GM15510 (cell line): ENCODE data around the gene PLEKHG3.

Source experiments
- POLR2A ChIP-seq: IDR thresholded peaks from 3 replicates; pipeline ENCODE4 v1.6.1; 2011; ENCODE audit warnings: borderline replicate concordance; ENCODE audit not compliant: insufficient read length; ENCODE audit errors: extremely low read depth

The PLEKHG3 gene

DNA sequence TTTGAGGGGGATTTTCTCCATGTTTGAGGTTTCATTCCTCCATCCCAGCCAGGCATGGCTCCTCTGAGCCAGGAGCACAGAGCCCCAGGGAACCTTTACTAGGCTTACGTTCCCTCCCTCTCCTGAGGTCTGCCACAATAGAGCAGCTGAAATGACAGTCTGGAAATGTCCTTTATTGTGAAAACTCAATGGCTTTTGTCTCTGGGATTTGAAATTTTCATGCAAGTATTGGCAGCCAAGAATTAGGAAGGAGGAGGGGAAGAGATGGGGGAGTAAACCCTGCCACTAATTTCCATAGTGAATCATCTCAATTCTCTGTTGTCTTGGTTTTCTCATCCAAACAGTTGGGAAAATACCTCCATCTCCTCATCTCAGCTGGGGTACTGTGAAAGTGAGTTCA, 2.6 kb upstream of the PLEKHG3 start:
- no peak for TF ChIP-seq POLR2A

DNA sequence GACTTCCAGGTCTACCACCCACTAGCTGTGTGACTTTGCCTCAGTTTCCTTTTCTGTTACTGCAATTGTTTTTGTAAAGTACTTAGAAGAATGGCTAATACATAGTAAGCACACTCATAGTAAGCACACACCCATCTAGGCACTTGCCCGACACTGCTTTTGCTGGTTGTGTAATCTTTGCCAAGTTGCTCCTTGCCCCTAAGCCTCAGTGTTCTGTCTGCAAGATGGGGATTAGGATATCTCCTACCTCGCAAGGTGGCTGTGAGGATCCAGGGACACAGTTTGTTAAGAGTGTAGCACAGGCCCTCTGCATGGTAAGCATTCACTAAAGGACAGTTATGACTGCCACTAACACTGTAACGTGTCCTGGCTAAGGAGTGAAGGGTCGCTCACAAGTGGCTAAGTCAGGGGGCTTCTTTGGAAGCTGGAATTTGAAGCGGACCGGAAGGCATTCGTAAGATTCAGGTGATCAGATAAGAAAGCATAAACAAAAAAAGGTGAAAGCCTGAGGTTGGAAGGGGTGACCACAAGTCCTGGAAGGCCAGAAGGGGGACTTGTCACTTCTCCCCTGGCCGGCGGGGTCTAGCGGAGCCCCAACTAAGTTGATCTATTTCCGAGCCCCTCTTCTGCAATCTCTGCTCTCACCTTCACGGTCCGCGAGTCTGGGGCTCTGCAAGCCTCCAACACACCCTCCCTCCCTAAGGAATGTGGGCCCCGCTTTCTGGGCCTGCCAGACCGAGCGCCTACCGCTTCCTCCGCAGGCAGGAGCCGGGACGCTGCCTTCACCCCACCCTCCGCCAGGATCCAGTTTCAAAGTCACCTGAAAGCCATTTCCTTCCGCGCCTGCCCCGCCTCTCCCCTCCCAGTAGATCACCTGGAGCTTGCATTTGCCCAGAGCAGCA, 1.5 kb upstream of the PLEKHG3 start:
- TF ChIP-seq POLR2A: no peak

DNA sequence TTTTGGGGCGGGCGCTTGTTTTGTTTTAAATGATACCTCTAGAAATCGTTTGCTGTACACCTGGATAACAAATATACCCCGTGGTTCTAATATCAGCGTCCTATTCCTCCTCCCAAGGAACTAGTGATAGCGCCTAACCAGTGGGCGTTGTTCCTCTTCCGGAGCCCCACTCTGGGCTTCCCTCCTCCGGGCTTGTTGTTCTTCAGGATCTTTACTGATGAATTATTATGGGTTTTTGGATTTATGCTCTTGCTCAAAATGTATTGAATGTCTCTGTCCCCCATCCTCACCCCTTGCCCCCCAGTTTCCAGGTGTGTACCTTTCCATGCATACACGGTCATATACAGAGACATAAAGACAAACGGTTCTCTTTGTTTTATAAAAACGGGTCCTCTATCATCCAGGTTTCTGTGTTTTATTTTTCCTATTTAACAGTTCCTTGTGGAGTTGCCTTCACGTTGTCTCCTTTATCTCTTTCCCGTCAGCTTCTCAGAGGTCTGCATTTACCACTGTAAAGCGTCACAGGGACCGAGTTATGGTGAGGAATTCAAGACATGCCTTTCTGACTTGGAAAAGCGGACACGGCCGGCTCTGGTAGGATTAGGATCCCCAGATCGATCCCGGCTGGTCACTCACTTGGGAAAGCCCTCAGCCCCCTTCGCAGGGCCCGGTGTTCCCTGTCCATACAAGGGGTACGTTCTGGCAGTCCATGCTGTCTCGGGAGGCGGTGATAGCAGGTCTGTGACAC, 655 bp upstream of the PLEKHG3 start:
- no peak for TF ChIP-seq POLR2A

DNA sequence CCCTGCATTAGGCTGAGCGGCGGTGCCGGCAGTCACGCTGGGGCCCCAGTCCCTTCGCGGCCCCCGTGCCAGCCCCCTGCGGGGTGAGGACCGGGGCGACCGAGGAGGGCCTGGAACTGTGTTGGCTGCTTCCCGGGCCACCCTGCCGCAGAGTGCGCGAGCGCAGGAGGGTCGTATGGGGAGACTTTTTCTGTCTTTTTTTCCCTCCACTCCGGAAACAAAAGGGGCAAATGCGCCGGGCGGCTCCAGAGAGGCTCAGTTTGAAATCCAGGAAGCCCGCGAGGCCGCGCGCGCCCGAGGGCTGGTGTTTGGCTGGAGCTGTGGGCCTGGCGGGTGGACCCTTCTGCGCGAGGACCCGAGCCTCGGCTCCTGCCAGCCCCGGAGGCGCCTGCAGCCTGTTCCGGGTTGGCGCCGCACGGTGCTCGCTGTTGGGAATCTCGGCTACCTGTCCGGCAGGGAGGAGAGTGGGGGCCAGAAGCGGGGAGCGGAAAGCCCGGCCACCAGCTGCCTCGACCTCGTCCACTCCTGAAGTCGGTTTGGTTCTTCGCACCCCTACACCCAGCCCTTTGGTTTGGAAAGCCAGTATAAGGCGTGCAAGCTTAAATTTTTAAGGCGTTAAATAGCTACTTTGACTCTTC, 638 bp downstream of the PLEKHG3 start:
- TF ChIP-seq POLR2A: no peak

DNA sequence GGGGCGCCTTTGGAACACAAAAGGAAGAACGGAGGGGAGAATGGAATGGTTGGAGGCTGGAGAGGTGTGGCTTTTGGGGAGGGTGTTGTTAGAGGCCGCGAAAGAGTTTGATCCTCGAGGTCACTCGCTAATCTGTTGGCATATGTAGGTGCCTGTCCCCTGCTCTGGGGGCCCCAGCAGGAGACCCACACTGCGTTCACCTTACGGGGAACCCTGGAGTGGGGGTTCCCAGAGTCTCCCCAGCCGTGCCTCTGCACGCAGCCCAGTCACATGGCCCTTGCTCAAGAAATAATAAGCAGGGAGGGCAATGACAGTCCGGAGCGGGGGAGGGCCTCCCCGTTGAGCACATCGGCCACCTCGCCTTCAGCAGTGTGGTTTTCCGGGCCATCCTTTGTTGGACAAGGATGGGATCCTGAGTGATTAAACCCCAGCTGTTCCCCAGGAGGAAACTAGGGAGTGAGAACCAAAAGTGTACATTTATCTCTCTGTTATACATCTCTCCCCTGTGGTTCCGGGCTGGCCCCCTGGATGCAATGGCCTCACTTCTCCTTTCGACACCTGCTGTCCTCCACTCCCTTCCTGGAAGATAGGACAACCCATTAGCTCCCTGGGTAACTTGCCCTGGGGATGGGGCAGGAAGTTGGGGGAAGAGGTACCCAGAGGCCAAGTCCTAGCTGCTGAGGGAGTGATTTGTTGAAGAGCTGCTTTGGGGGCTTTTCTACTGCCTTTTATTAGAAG, 1.3 kb downstream of the PLEKHG3 start:
- TF ChIP-seq POLR2A: no peak

DNA sequence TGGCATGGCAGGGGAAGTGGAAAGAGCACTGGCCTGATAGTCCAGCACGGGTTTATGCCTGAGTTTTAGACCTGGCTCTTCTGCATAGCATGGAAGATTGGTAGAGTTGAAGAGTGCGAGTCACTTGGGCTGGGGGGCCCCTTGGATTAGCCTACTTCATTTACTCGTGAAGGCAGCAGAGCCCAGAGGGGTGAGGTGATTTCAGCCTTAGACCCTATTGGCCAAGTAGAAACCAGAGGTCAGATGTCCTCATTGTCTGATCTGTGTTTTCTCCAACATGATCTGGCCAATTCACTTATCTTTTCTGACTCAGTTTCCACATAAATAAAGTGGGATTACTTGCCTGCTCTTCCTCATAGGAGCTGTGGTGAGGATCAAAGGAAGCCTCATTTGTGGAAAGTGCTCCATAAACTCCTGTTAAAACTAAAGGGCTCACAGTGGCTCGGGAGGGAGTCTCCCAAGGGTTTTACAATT, 1.9 kb downstream of the PLEKHG3 start:
- TF ChIP-seq POLR2A: no peak

DNA sequence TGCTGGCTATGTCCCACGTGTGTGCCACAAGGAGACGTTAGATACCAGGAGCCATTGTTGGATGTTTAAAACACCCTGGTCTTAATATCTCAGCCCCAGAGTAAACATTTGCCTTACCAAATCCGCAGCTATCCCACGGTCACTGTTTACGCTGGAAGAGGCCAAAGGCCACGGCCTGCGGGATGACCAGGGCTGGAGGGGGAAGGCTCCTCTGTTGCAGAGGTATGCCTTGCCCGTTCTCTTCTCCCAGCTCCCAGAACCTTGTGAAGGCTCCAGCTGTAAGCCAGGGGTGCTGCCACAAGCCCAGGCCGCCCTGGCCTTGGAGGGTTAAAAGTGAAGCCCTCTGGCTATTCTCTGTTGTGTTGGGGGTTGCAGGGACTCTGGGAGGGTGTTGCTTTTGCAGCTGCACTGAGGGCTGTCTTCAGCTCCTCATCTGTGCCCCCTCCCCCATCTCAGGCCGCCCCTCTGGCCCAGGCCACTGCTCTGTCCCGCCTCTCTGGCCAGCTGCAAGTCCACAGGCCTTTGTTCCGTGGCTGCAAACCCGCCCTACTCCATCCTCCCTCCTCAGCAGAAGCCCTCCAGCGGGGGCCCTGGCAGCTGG, 2.5 kb downstream of the PLEKHG3 start:
- no peak for TF ChIP-seq POLR2A

DNA sequence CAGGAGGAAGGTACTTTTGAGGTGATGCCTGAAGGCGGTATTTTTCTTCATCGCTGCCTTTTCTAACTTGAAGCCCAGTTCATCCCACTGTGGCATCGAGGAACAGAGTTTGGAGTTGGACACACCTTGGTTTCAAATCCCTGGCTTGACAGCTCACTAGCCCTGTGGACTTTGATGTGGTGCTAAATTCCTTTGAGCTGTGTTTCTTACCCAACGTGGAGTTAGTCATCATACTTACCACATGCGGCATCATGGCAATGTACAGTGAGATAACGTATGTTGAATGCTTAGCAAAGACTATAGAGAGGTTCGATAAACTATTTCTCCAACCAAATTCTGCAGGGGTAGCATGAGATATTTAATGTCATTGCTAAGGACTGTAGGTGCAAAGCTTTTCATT, 3.4 kb downstream of the PLEKHG3 start:
- TF ChIP-seq POLR2A: no peak

DNA sequence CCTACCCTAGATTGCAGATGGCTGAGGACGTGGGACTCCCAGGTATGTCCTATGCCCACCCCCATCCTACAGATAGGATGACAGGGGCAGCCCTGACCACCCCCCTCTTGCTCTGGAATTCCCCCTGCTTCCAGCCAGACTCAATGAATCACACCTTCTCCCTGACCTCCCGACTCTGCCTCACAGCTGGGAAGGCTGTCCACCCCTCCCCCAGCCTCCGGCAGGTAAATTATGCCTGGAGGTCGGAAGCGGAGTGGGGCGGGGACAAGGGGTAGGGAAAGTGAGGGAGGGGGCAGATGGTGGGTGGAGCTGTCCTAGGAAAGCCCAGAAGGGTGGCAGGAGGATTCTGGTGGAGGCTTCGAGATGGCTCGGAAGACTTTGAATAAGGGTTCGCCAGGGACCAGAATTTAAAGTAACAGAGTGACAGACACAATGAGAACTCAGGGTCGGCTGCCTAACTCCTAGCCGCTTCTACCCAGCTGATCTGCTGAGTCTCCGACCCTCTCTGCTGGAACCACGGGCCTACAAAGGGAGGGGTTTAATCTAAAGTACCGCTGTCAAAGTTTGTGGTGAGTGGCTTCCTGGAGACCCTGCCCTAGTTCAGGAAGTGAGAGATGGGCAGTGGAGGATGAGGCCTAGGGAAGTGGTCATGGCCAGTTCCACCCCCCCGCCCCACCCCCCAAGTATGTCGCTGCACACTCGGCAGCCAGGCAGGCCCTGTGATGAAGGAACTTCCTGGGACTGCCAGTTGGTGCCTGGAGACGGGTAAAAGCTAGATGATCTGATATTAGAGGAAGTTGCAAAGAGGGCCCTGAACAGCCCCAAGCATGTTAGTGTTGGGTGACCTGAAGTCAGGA, 4.2 kb downstream of the PLEKHG3 start:
- TF ChIP-seq POLR2A: no peak

DNA sequence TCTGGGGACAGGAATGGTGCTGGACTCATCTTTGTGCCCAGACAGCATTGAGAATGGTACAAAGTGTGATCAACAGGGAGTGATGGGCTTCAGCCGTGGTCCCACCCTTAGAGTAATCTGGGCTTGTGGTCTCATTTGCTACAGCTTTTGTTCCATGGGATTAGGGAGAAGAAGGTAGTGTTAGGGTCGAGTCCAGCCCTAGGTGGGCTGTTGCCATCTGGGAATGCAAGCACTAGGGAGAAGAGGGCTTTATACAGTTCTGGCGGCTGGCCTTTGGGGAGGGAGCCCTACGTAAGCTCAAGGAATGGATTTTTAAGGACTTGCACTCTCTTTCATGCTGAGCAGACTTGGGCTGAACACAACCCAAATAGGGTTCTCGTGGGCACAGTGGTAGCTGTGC, 4.9 kb downstream of the PLEKHG3 start:
- no peak for TF ChIP-seq POLR2A

DNA sequence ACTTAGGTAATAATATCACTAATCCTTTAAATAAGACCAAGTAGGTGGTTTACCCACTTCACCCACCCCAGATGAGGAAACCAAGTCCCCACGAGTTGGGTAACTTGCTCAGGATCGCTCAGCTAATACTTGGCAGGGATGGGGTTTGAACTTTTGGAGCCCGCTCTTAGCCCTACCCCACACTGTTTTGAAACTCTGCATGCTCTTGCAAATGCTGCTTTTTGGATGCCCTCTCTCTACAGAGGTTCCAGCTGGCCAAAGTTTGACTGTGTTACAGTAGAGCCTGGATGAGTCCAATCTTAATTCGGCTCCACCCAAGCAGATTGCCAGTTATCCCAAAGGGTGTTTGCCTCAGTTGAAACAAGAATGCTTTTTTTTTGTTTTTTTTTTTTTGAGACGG, 6.8 kb downstream of the PLEKHG3 start:
- no peak for TF ChIP-seq POLR2A

DNA sequence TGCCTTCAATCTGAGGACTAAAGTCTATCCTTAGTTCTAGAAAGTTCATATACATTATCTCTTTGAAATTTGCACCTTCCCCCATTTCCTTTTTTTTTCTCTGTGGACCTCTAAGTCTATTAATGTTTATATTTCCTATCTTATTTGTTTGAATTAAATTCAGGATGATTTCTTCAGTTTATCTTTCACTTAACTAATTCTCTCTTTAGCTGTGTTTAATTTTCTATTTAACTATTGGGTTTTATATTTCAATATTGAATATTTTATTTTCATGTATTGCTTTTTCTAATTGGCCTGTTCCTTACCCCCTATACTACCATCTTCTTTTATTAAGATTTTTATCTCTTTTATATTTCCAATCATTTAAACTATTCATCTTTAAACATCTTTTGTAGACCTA, 9.5 kb downstream of the PLEKHG3 start:
- no peak for TF ChIP-seq POLR2A

DNA sequence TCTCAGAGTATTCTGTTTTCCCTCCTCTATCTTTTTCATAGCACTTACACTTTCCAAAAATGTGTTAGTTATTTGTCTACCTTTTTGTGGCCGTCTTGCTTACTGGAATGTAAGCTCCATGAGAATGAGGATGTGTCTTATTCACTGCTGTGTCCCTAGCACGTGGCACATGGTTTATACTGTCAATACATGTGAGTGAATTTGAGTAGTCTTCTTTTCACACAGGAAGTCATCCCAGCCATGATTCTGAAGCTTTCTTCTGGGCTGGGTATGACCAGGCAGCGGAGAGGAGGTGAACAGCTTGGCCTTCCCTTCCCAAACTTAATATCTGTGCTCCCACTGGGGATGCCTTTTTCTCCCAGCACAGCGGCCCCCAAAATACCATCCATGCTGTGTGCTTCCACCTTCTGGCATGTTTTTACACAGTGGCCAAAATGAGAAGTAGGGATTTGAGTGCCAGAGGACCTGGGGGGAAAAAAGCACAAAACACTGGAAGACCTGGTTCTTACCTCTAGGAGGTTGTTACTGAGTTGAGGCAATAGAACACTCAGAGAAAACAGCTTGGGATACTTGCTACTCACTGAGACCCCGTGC, 10.3 kb downstream of the PLEKHG3 start:
- no peak for TF ChIP-seq POLR2A
